Body of pancreas (tissue), 4 donors: ENCODE results near the gene KMT2B. TPM values are rescaled to one million over a fixed set of nuclear protein-coding genes. Genes with fewer than 3 reads are reported as not detected.

Experiments
- ATAC-seq: fragments of 150-250 bp; one replicate; pipeline ENCODE4 v1.9.1; 2016
- DNase-seq, 4 donors: peaks; one replicate each; pipeline ENCODE4 v3.0.0-alpha.2; 2019
- H3K27ac ChIP-seq, 4 donors: fragments of 200-600 bp; sonication (generic); 1 replicate in 3 of 4; 2 replicates in 1 of 4; pipeline versions ENCODE4 v1.5.1 to v1.6.1; 2016 to 2019; ENCODE audit warnings: mild to moderate bottlenecking in 1 of 4, mixed read lengths in 1 of 4, moderate library complexity in 1 of 4
- H3K27me3 ChIP-seq, 2 donors: fragments of 200-600 bp; sonication (generic); one replicate each; pipeline ENCODE4 v1.6.0; 2016; ENCODE audit warnings: mild to moderate bottlenecking in 1 of 2
- H3K36me3 ChIP-seq, 2 donors: fragments of 200-600 bp; sonication (generic); replicated peaks in 1 of 2; 2 replicates each; pipeline ENCODE4 v1.5.1; 2016; ENCODE audit warnings: low read depth in 2 of 2; ENCODE audit not compliant: insufficient read depth in 1 of 2
- H3K4me1 ChIP-seq: fragments of 200-600 bp; sonication (generic); one replicate; pipeline ENCODE4 v1.6.0; 2016
- H3K4me3 ChIP-seq, 2 donors: fragments of 200-600 bp; sonication (generic); 1 replicate in 1 of 2; 2 replicates in 1 of 2; pipeline ENCODE4 v1.5.1; 2016 to 2019
- H3K9me3 ChIP-seq, 3 donors: fragments of 200-600 bp; sonication (generic); 1 replicate in 2 of 3; 2 replicates in 1 of 3; pipeline ENCODE4 v1.5.1; 2016
- CTCF ChIP-seq, 7 experiments: fragments of 450-650 bp in 4 of 7; fragments of 200-600 bp in 3 of 7; sonication (generic) in 3 of 7; IDR thresholded peaks; one replicate each; pipeline ENCODE4 v1.5.1; 2016 to 2019; ENCODE audit warnings: antibody characterized with exemption in 7 of 7
- POLR2A ChIP-seq, 3 donors: fragments of 450-650 bp; IDR thresholded peaks; one replicate each; pipeline ENCODE4 v1.6.1; 2016; ENCODE audit warnings: antibody characterized with exemption in 3 of 3, mild to moderate bottlenecking in 2 of 3
- WGBS, 2 donors: methylation state at CpG; one replicate each; pipeline ENCODE4 v1.1.5; 2017; 5-methylcytosine and 5-hydroxymethylcytosine counted together
- intact Hi-C: fragments of 100-400 bp; cut with DNase I; formaldehyde crosslinking; loops from one replicate; pipeline ENCODE4 v1.15.1; 2023
- total RNA-seq, 2 donors: library from RNA; depleted of rRNA; stranded (reverse); fragments of >200 nt; gene quantifications; one replicate each; pipeline ENCODE4 v1.1.0, GENCODE V29; 2016

KMT2B gene
- total RNA-seq, 2 donors from 2014 or later, result 18.7 to 31.6 TPM

DNA sequence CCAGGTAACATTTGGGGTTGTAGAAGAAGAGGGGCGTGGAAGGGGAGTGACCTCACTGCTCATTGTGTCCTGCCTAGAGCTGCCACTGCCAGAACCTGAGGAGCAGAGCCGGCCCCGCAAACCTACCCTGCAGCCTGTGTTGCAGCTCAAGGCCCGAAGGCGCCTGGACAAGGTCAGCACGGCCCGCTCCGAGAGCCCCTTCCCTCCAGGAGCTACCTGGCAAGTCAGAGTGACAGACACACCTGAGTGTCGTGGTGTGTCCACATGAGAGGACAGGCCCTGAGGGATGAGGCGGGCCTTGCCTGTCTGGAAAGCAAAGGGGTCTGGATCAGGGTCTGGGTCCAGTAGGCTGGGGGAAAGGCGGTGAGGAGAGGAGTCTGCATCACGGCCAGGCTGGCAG is 6.8 kb downstream of the KMT2B start:
- TF ChIP-seq CTCF (IDR thresholded peaks at IDR 0.05) (no peak), POLR2A (IDR thresholded peaks at IDR 0.05) (no peak)
- no peak for DNase-seq
- no peak for ATAC-seq
- no peak overlapping the region for H3K27ac ChIP-seq
- WGBS, 2 donors, result 90 to 94% methylated on average over 2 to 12 of the region's 12 CpGs
- H3K27me3 ChIP-seq, result no peaks in the 10 kb centered on the region
- H3K4me1 ChIP-seq, result peaks cover 6% of the 10 kb centered on the region
- peaks cover 27 to 61% of the 10 kb centered on the region in 2 donors for H3K36me3 ChIP-seq
- intact Hi-C loops, result no loop called here
- H3K9me3 ChIP-seq, result no peaks in the 10 kb centered on the region
- H3K4me3 ChIP-seq, result no peak overlapping the region

- DNase-seq (no peak), ATAC-seq (no peak)
- WGBS, 2 donors, result 91 to 95% methylated on average over 19 to 22 of the region's 23 CpGs
- intact Hi-C loops, result no loop called here
- Histone ChIP-seq H3K9me3 (no peaks in the 10 kb centered on the region), H3K4me1 (no peaks in the 10 kb centered on the region), H3K27ac (no peak overlapping the region), H3K4me3 (no peak overlapping the region), H3K36me3 (peaks cover 24 to 66% of the 10 kb centered on the region in 2 donors), H3K27me3 (no peaks in the 10 kb centered on the region)
- TF ChIP-seq CTCF (IDR thresholded peaks at IDR 0.05), result no peak
- TF ChIP-seq POLR2A (IDR thresholded peaks at IDR 0.05), result no peak
Observed at GRCh38 chr19:35725216-35725861, 7.5 kb downstream of the KMT2B start.

DNA sequence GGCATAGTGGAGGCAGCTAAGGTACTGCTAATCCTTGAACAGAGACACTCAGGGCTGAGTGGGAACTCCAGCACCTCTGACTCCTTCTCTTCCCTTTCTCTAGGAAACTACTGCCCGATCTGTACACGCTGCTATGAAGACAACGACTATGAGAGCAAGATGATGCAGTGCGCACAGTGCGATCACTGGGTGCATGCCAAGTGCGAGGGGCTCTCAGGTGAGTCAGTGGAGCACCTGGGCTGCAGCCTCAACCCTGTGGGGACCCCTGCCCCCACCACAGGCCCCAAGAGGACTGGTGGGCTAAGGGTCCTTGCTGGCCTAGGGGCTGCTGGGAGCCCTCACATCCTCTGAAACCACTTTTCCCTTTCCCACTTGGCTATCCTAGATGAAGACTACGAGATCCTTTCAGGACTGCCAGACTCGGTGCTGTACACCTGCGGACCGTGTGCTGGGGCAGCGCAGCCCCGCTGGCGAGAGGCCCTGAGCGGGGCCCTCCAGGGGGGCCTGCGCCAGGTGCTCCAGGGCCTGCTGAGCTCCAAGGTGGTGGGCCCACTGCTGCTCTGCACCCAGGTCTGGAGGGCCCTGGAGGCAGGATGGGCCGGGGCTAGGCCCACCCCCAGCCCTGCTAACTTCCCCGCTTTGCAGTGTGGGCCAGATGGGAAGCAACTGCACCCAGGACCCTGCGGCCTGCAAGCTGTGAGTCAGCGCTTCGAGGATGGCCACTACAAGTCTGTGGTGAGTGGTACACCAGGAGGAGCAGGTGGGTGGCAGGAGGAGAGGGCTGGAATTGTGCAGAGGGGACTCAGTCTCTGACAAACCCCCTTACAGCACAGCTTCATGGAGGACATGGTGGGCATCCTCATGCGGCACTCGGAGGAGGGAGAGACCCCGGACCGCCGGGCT is 9.5 kb downstream of the KMT2B start:
- 85 to 92% methylated on average over 7 to 20 of the region's 25 CpGs for WGBS, 2 donors
- H3K36me3 ChIP-seq, result peaks cover 29 to 76% of the 10 kb centered on the region in 2 donors
- intact Hi-C loops, result no loop called here
- H3K9me3 ChIP-seq, result no peaks in the 10 kb centered on the region
- no peak for ATAC-seq
- no peak overlapping the region for H3K27ac ChIP-seq
- no peaks in the 10 kb centered on the region for H3K4me1 ChIP-seq
- DNase-seq, result no peak
- no peak overlapping the region for H3K4me3 ChIP-seq
- TF ChIP-seq CTCF (IDR thresholded peaks at IDR 0.05), result no peak
- no peaks in the 10 kb centered on the region for H3K27me3 ChIP-seq

DNA sequence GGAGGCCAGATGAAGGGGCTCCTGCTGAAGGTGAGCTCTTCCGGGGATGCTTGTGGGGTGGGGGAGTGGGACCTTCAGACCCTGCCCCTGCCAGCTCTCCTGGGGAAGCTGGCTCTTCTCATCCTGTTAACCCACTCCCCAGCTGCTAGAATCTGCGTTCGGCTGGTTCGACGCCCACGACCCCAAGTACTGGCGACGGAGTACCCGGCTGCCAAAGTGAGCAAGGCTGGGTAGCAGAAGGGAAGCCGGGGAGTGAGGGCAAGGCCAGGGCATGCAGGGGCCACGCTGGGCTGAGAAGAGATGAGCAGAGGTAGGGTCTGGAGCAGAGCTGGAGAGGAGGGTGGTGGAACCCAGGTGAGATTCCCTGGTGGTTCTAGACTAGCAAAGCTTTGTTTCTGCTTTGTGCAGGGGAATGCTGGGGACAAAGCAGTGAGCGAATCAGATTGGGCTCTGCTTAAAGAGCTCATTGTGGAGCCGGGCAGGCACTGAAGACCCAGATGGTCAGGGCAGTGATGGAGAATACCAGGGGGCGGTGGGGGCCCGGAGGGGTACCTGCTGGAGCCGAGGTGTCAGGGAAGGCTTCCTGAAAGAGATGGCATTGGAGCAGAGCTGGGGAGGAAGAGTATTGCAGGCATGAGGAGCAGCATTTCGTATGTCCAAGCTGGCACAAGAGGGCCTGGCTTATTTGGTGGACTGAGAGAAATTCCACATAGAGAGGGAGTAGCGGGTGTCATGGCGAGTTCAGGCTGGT is 10.3 kb downstream of the KMT2B start:
- H3K27ac ChIP-seq, result no peak overlapping the region
- no peak for DNase-seq
- H3K27me3 ChIP-seq, result no peaks in the 10 kb centered on the region
- H3K9me3 ChIP-seq, result no peaks in the 10 kb centered on the region
- WGBS, 2 donors, result 91 to 93% methylated on average over 19 of the region's 19 CpGs
- no peak for TF ChIP-seq CTCF (IDR thresholded peaks at IDR 0.05)
- TF ChIP-seq POLR2A (IDR thresholded peaks at IDR 0.05), result no peak
- intact Hi-C loops, result no loop called here
- no peak for ATAC-seq
- peaks cover 29 to 72% of the 10 kb centered on the region in 2 donors for H3K36me3 ChIP-seq
- H3K4me3 ChIP-seq, result no peak overlapping the region
- H3K4me1 ChIP-seq, result no peaks in the 10 kb centered on the region
